HPDE6-E6E7 (cell line): ENCODE data around the gene TNFRSF17.
"Not testable (repeated sequence)": the region's sequence is repeated elsewhere in the genome, so short reads cannot be mapped to it uniquely, and the experiment has no call there.

Experiments
- DNase-seq: peaks from one replicate; pipeline ENCODE4 v3.0.0; 2011; ENCODE audit warnings: missing footprints; ENCODE audit errors: extremely low spot score

Gene TNFRSF17

GRCh38 chr16:11964761-11965551 is at the start of gene TNFRSF17:
TSS of gene TNFRSF17 (plus strand) at chr16:11965210. CDS start at chr16:11965325, 115 bp downstream.
- no peak for DNase-seq

GRCh38 chr16:11915644-11916523 is 49.1 kb upstream of the TNFRSF17 start, which contains the start of gene GSPT1:
TSS of gene GSPT1 (minus strand) at chr16:11915956. CDS start at chr16:11915720, 236 bp downstream.
- DNase-seq, result peak; percentile 92

- DNase-seq, result peak; percentile 48
Observed at GRCh38 chr16:11916524-11917285, 48.3 kb upstream of the TNFRSF17 start.

- not testable (repeated sequence) for DNase-seq
Observed at GRCh38 chr16:11924046-11924445, 41.0 kb upstream of the TNFRSF17 start.

- DNase-seq, result not testable (repeated sequence)
Observed at GRCh38 chr16:11927350-11927749, 37.7 kb upstream of the TNFRSF17 start.

- DNase-seq, result not testable (repeated sequence)
Observed at GRCh38 chr16:11941945-11942344, 23.1 kb upstream of the TNFRSF17 start, which contains the start of gene NPIPB2. TSS of gene NPIPB2 (minus strand) at chr16:11942045. CDS start at chr16:11942045, 0 bp downstream.

- DNase-seq, result no peak
Observed at GRCh38 chr16:11946433-11946832, 18.6 kb upstream of the TNFRSF17 start.

- no peak for DNase-seq
Observed at GRCh38 chr16:11948819-11949218, 16.2 kb upstream of the TNFRSF17 start.

- DNase-seq, result peak; percentile 51
Observed at GRCh38 chr16:11949527-11949926, 15.5 kb upstream of the TNFRSF17 start.

GRCh38 chr16:11950388-11950787 is 14.6 kb upstream of the TNFRSF17 start:
- DNase-seq, result no peak

GRCh38 chr16:11953576-11953975 is 11.4 kb upstream of the TNFRSF17 start:
- not testable (repeated sequence) for DNase-seq

GRCh38 chr16:11955713-11956123 is 9.3 kb upstream of the TNFRSF17 start:
- DNase-seq, result no peak

GRCh38 chr16:11956558-11956957 is 8.5 kb upstream of the TNFRSF17 start:
- no peak for DNase-seq

- DNase-seq, result no peak
Observed at GRCh38 chr16:11957591-11958395, 7.2 kb upstream of the TNFRSF17 start.

GRCh38 chr16:11962457-11962856 is 2.6 kb upstream of the TNFRSF17 start:
- not testable (repeated sequence) for DNase-seq

- DNase-seq, result not testable (repeated sequence)
Observed at GRCh38 chr16:11962978-11963377, 2.0 kb upstream of the TNFRSF17 start.

GRCh38 chr16:11963706-11964105 is 1.3 kb upstream of the TNFRSF17 start:
- no peak for DNase-seq

GRCh38 chr16:11966173-11966572 is 1.2 kb downstream of the TNFRSF17 start:
- DNase-seq, result no peak

- no peak for DNase-seq
Observed at GRCh38 chr16:11967195-11967911, 2.3 kb downstream of the TNFRSF17 start.

- no peak for DNase-seq
Observed at GRCh38 chr16:11968577-11968976, 3.6 kb downstream of the TNFRSF17 start.
